Heart right ventricle (tissue), 16 donors: ENCODE data around the gene ADCY4. TPM values are rescaled to one million over a fixed set of nuclear protein-coding genes. Genes with fewer than 3 reads are reported as not detected.

ENCODE experiments used
- ATAC-seq, 8 donors: fragments of 200-7000 bp; cut with Tn5 transposase; one replicate each; pipeline ENCODE4 v1.9.1; 2020; ENCODE audit warnings: mild to moderate bottlenecking in 8 of 8, moderate library complexity in 8 of 8, moderate number of reproducible peaks in 1 of 8
- DNase-seq, 2 donors: peaks; one replicate each; pipeline ENCODE4 v3.0.0-alpha.2; 2020
- H3K27ac ChIP-seq, 10 donors: fragments of 200-600 bp; sonication (generic) in 2 of 10; one replicate each; pipeline versions ENCODE4 v1.5.0 to v1.8.0; 2020 to 2022; ENCODE audit warnings: mild to moderate bottlenecking in 3 of 10
- H3K27me3 ChIP-seq, 7 donors: fragments of 200-600 bp; one replicate each; pipeline ENCODE4 v1.8.0; 2021 to 2022; ENCODE audit warnings: mild to moderate bottlenecking in 2 of 7
- H3K36me3 ChIP-seq, 9 donors: fragments of 200-600 bp; sonication (generic) in 1 of 9; one replicate each; pipeline versions ENCODE4 v1.5.0 to v1.8.0; 2020 to 2022; ENCODE audit warnings: mild to moderate bottlenecking in 2 of 9
- H3K4me1 ChIP-seq, 9 donors: fragments of 200-600 bp; sonication (generic) in 1 of 9; one replicate each; pipeline versions ENCODE4 v1.5.0 to v1.8.0; 2020 to 2022; ENCODE audit warnings: mild to moderate bottlenecking in 4 of 9
- H3K4me3 ChIP-seq, 10 donors: fragments of 200-600 bp; sonication (generic) in 2 of 10; one replicate each; pipeline versions ENCODE4 v1.5.0 to v1.8.0; 2020 to 2022; ENCODE audit warnings: mild to moderate bottlenecking in 7 of 10, moderate library complexity in 2 of 10
- H3K9me3 ChIP-seq, 11 donors: fragments of 200-600 bp in 10 of 11; sonication (generic) in 2 of 11; one replicate each; pipeline versions ENCODE4 v1.5.0 to v1.8.0; 2013 to 2022; ENCODE audit warnings: mild to moderate bottlenecking in 2 of 11, control low read depth in 1 of 11, moderate library complexity in 1 of 11
- CTCF ChIP-seq, 9 donors: fragments of 200-600 bp; sonication (generic) in 2 of 9; IDR thresholded peaks; one replicate each; pipeline versions ENCODE4 v1.5.0 to v1.8.0; 2021 to 2022; ENCODE audit warnings: antibody characterized with exemption in 9 of 9, mild to moderate bottlenecking in 5 of 9, moderate library complexity in 1 of 9
- WGBS, 2 donors: extraction: QIAGEN DNeasy Blood & Tissue Kit; methylation state at CpG; one replicate each; pipeline ENCODE4 v1.1.7; 2013; ENCODE audit warnings: inconsistent platforms in 1 of 2; 5-methylcytosine and 5-hydroxymethylcytosine counted together
- intact Hi-C, 10 donors: fragments of 100-400 bp; cut with DNase I; formaldehyde crosslinking; loops; one replicate each; pipeline versions ENCODE4 v1.11.1 to v1.14.2; 2022
- polyA plus RNA-seq, 2 donors: library from polyadenylated mRNA; stranded (reverse); fragments of 200-250 nt; gene quantifications; one replicate each; pipeline ENCODE4 v1.2.3, GENCODE V29; 2013
- total RNA-seq, 10 donors: library from RNA; stranded (reverse); fragmentation: NEBNext Ultra II Directional in 3 of 10; extraction: Animal tissue kit (Norgen Biotek cat#: 25700) in 3 of 10; gene quantifications; one replicate each; pipeline versions ENCODE4 v1.2.1 to v1.2.4, GENCODE V29; 2021 to 2023
- donor health status: Arrhythmogenic right ventricular cardiomyopathy.
- donor health status: ischemic (EF 13 %, LVEDD 7.1; RV severe dilation, severe dysfunction).
- donor health status: healthy with polysubstance abuse.
- donor health status: DM: no; HTN: yes; CAD: no.
- donor health status: DM: no; HTN: no; CAD: no.
- donor health status: ischemic (EF 25% LVEDD 6.9; RV normal size, moderate dysfunction).
- donor health status: ischemic (EF 25% LVEDD 5.7; RV mildly dilated, moderate dysfunction).
- donor health status: healthy.
- donor health status: DM: yes; HTN: yes; CAD: no.
- donor health status: Ischemic cardiomyopathy.
- donor health status: ischemic (EF 35%, LVEDD 5.7; RV mildly dilated, moderate dysfunction).
- donor health status: nonischemic (EF 11% LVEDD 7.7; RV severe dilation, severe dysfunction).
- donor health status: DM: yes; HTN: yes; CAD: no.
- donor health status: PGD.
- donor health status: ischemic (EF 29% LVEDD 5.4; RV normal size, mild dysfunction).
- donor health status: nonischemic (EF 23%, LVEDD 6.1; RV moderate dilation, normal function).

Gene ADCY4
- total and polyA plus RNA-seq, 12 donors: 17.4 to 104 (median 23.4) TPM

DNA sequence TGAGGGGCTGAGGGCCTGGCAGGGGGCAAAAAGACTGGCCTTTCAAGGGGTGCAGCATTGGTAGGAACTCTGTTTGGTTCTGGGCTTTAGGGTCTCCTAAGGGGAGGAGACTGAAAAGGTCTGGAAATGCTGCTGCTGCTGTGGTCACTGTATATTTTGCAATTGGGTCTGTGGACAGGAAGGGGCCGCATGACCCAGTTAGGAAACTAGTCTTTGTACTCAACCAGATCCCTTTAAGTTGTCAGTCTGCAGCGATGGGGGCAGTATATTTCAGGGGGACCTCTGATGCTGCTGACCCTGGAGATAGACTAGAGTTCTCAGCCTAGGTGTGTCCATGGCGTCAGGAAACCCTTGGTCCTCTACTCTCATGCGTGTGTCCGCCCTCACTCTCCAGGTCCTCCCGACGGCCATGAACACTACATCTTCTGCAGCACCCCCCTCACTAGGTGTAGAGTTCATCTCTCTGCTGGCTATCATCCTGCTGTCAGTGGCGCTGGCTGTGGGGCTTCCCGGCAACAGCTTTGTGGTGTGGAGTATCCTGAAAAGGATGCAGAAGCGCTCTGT lies 19.5 kb downstream of the ADCY4 start:
- Histone ChIP-seq H3K36me3 (peaks cover 0 to 28% (median 0%) of the 10 kb centered on the region in 9 donors), H3K27me3 (peaks cover 0 to 38% (median 4%) of the 10 kb centered on the region in 7 donors), H3K4me3 (peak overlapping the region in 2 of 10 donors; percentile 21 to 36), H3K27ac (peak overlapping the region in 9 of 10 donors; percentile 50 to 88 (median 72)), H3K4me1 (peaks cover 13 to 88% (median 65%) of the 10 kb centered on the region in 9 donors), H3K9me3 (no peaks in the 10 kb centered on the region)
- TF ChIP-seq CTCF (IDR thresholded peaks at IDR 0.05): no peak
- DNase-seq: no peak
- intact Hi-C loops: loop anchor here in 1 of 10 donors (5.0 kb wide), 1 partner anchor 122 kb away; no protein-coding TSS in a partner anchor
- ATAC-seq: no peak
- 79% methylated on average over 10 of the region's 10 CpGs for WGBS, 2 donors

DNA sequence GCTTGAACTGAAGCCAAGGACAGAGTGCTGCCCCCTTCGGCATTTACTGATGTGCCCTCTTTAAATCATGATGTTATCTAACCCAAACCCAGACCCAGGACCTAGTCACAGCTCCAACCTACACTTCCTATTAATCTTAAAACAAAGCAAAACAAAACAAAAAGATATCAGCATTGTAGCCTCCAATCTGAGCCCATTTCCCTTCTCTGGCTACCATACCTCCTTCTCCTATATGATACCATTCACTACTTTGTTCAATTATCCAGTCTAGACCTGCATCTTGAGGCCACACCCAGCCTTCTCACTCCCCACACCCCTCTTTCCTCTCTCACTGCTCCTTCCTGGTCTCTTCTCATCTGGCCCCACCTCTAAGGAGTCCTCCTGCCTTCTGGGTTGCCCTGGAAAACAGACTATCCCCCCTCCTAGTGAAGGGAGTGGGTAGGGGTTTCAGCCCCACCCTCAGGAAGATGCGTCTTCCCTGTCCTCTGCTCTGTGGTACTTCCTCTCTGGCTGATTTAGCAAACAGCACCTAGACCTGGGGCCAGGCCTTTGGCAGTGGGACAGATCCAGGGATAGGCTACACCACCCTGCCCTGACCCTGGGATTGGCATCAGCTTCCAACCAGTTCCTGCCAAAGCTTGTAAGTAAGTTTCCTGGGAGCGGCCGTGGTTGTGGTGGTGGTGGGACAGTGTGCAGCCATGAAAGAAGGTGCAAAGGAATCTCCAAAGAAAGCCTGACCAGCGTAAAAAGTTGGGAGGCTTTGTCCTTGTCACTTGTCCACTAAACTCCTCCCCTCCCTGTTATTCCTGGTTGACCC lies 20.3 kb downstream of the ADCY4 start:
- WGBS, 2 donors: 73 to 83% methylated on average over 5 of the region's 5 CpGs
- peak overlapping the region in 8 of 10 donors; percentile 3 to 95 (median 83) for H3K27ac ChIP-seq
- no peaks in the 10 kb centered on the region for H3K9me3 ChIP-seq
- ATAC-seq (no peak), DNase-seq (no peak)
- intact Hi-C loops: loop anchor here in 1 of 10 donors (5.0 kb wide), 2 partner anchors 123 to 302 kb away; no protein-coding TSS in a partner anchor
- TF ChIP-seq CTCF (IDR thresholded peaks at IDR 0.05): no peak
- H3K4me3 ChIP-seq: peak overlapping the region in 1 of 10 donors; percentile 36
- H3K27me3 ChIP-seq: peaks cover 0 to 34% (median 4%) of the 10 kb centered on the region in 7 donors
- peaks cover 20 to 96% (median 72%) of the 10 kb centered on the region in 9 donors for H3K4me1 ChIP-seq
- H3K36me3 ChIP-seq: peaks cover 0 to 20% (median 0%) of the 10 kb centered on the region in 9 donors

- no peak for DNase-seq
- Histone ChIP-seq H3K9me3 (no peaks in the 10 kb centered on the region), H3K4me1 (peaks cover 22 to 100% (median 75%) of the 10 kb centered on the region in 9 donors), H3K4me3 (peak overlapping the region in 1 of 10 donors; percentile 10), H3K27me3 (peaks cover 0 to 29% (median 0%) of the 10 kb centered on the region in 7 donors), H3K36me3 (peaks cover 0 to 13% (median 0%) of the 10 kb centered on the region in 9 donors), H3K27ac (peak overlapping the region in 8 of 10 donors; percentile 46 to 95 (median 83))
- 83 to 85% methylated on average over 2 of the region's 2 CpGs for WGBS, 2 donors
- no peak for TF ChIP-seq CTCF (IDR thresholded peaks at IDR 0.05)
- no peak for ATAC-seq
- intact Hi-C loops: loop anchor here in 1 of 10 donors (5.0 kb wide), 1 partner anchor 302 kb away; no protein-coding TSS in a partner anchor
These were observed 21.0 kb downstream of the ADCY4 start for GRCh38 chr14:24313913-24314312.
